ENCODE data around the gene FRMPD2.
A peak's percentile ranks its signal among the peaks of the same experiment; 100 is the strongest.
"Not testable (repeated sequence)": the region's sequence is repeated elsewhere in the genome, so short reads cannot be mapped to it uniquely, and the experiment has no call there.

Gene FRMPD2

GRCh38 chr10:48251525-48252353, 22.8 kb downstream of the FRMPD2 start:
- DNase-seq (ENCODE audit: low read depth, low spot score): no peak

DNA sequence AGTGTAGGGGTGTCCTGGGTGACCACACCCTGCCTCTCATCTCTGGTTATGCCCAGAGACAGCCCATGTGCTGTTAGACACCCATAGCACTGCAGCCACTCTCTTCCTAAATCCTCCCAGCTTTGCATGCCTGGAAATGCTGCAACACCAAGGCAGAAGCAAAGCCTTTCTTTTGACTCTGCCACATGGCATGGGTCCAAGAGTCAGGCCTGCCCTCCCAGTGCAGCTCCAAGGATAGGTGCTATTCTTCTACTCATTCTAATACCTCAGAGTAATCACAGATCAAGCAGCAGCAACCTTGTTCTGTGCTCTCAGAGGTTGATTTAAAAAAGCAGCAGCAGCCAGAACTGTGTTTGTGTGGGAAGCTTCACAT, 23.4 kb downstream of the FRMPD2 start:
- DNase-seq (ENCODE audit: low read depth, low spot score): peak; percentile 23

GRCh38 chr10:48249763-48250351, 24.6 kb downstream of the FRMPD2 start:
- no peak for DNase-seq (ENCODE audit: low read depth, low spot score)

DNA sequence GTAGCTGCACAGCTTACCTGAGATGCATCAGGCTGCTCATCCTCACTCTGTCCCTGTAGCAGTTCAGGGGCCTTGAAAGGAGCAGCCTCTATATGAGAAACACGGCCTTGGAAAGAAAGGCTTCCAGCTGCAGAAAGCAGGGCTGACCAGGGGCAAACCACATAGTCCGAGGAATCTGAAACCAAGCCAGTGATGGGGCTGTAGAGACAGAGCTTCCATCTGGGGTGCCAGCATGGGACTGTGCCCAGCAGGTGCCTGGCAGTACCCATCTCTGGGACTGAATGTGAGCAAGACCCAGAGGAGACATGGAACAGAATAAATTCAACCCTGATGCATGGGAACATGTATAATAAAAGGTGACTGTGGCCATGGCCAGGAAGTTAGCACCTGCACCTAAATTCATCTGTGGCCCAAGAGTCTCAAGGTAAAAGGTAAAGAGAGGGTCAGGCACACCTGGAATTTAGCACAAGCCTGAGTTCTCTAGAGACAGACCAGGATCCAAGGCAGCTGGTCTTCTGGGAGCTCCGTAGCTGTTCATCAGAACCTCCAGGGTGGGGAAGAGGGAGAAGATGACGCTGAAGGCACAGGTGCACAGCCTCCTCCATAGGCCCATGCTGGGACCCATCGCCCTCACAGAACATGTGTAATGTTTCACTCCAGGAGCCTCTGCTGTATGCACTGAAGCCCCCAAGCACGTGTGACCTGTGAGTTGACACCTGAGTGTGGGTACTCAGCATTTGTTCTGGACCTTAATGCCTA, 25.3 kb downstream of the FRMPD2 start:
- no peak for DNase-seq (ENCODE audit: low read depth, low spot score)

- DNase-seq (ENCODE audit: low read depth, low spot score): no peak
Measured at GRCh38 chr10:48248462-48248861, 26.0 kb downstream of the FRMPD2 start.

DNA sequence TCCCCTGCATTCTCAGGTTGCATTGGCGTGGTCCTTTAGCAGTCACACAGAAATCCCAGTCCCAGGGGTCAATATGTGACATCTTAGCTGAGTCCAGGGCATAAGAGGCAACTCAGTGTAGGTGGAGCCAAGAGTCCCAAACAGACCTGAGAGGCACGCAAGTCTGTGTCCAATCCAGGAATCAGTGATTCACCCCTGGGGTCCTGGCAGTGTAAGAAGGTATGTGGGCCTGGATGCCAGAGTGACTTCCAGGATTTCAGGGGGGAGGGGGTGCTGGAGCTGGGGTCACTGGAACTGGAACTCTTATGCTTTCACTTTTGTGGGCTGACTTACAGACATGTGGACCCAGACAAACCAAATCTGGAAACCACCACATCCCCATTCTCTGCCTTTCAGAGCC, 26.8 kb downstream of the FRMPD2 start:
- DNase-seq (ENCODE audit: low read depth, low spot score): peak; percentile 26

- no peak for DNase-seq (ENCODE audit: low read depth, low spot score)
Measured at GRCh38 chr10:48246501-48246900, 28.0 kb downstream of the FRMPD2 start.

DNA sequence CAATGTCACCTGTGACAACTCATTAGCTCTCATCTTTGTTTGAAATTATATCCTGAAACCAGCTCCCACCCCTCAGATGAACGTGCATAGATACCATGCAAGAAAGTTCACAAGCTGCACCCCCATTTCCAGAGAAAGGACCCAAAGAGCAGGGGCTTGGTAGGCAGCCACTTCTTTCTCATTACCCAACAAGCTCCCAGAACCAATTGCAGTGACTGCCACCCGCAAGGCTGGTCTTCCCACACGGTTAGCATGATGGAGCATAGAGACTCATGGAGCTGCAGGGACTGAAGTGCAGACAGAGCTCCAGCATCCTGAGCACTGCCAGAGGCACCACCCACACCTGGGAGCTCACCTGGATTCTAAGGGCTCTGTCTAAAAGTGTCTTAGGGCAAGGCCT, 28.5 kb downstream of the FRMPD2 start:
- DNase-seq (ENCODE audit: low read depth, low spot score): no peak

DNA sequence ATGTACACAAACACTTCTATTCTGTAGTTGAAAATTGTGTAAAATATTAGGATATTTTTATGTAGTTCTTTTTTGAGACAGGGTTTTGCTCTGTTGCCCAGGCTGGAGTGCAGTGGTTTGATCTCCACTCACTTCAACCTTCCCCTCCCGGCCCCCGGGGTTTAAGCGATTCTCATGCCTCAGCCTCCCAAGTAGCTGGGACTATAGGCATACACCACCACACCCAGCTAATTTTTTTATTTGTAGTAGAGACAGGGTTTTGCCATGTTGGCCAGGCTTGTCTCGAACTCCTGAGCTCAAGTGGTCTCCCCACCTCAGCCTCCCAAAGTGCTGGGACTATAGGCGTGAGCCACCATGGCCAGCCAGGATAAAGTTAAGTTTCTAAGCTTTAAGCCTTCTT, 30.6 kb downstream of the FRMPD2 start:
- DNase-seq (ENCODE audit: low read depth, low spot score): not testable (repeated sequence)

- no peak for DNase-seq (ENCODE audit: low read depth, low spot score)
Measured at GRCh38 chr10:48243487-48243886, 31.0 kb downstream of the FRMPD2 start.

DNA sequence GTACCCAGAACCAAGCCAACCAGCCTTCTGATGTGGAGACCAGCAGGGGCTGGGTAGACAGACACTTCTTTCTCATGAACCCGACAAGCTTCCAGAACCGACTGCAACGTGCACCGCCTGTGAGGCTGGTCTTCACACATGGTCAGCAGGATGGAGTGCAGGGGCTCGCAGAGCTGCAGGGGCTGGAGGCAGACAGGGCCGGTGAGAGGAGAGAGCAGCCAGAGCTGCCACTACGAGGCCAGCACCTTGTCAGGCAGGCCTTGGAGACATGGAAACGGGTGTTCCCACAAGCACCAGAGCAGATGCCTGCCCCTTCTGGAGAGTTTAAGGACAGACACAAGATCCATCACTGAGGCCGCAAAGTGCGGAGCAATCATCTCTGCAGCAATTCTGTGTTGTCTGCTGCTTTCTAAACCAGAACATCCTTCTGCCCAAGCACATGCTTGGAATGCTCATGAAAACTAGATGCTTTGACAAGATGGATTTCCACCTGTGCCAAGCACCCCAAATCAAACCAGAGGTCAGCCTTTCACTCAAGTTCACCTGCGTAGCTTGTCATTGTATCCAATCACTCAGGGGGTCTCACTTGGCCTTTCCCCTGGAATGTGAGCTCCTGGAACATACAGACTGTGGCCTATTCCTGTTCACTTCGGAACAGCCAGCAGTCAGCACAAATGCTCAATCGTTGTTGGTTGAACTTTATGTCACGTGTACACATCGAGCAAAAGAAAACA, 32.2 kb downstream of the FRMPD2 start:
- DNase-seq (ENCODE audit: low read depth, low spot score): no peak

DNA sequence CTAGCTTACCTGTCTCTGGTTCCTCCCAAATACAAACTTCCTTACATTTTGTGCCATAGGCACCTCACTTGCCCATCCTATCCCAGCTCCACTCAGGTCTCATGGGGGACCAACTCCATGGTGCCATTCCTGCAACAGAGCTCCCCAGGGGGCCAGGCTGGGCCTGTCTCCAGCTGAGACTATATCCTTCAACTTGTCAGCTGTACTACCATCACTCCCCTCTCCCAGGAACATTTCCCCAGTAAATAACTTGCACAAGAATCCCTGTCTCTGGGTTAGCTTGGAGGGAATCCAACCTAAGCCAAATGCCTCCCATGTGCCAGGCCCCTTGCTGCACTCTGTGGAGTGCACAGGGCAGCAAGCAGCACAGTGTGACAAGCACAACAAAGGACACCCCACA, 33.2 kb downstream of the FRMPD2 start:
- no peak for DNase-seq (ENCODE audit: low read depth, low spot score)

GRCh38 chr10:48240196-48240595, 34.3 kb downstream of the FRMPD2 start:
- DNase-seq (ENCODE audit: low read depth, low spot score): no peak

DNA sequence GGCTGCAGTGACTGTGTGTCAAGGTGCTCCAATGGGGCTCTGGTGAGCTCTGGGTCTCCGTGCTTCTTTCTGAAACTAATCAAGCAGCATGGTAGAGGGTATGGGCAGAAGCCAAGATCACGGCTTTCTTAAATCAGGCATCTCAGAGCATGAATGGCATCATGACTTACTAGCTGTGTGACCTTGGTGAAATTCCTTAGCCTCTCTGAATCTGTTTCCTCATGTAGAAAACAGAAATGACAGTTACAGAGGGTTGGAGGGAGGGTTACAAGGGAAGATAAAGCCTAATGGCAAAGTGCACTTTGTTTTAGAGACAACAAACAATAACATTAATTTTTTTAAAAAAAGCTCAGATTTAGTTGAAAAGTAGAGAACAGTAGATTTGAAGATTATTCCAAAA, 34.9 kb downstream of the FRMPD2 start:
- DNase-seq (ENCODE audit: low read depth, low spot score): no peak

- no peak for DNase-seq (ENCODE audit: low read depth, low spot score)
Measured at GRCh38 chr10:48238826-48239520, 35.5 kb downstream of the FRMPD2 start.

DNA sequence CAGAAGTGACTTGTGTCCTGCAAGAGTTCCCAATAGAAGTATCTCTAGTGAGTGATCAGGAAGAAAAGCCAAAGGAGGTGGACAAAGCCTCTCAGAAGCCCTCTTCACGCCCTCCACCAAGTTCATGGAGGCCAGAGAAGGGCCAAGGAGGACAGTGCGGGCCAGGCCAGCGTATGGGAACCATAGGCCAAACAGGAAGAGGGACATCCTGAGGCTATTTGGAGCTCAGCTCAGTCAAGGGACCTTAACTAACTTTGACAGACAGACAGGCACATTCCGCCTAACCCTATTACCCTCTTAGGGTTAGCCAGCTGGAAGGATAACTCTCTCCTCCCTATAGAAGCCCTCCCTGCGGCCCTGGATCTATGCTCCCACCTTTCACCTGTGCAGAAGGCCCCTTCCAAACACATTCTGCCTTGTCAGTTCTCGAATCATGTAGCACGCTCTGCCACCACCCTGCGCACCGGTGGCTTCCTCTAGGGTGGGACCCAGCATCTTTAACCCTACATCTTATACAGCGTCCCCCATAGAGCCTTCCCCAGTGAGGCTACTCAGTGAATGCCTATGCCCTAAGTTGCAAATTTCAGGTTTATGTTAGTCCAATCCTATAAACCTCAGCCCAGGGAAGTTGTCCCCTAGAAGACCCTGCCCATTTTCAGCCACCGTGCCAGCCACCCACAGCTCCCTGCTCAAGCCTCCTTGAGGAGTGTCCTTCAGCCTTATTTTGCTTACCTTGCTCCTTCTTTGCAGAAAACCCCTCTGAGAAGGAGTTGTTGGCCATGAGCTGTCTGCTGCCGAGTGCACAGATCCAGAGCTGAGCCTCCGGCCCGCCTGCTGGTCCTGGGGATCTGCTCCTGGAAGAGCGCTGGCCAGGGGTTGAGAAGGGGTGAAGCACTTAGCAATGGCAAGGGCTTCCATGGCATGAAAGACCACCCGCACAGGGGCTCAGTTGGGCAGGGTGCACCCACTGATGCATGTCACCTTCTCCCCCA, 36.9 kb downstream of the FRMPD2 start:
- DNase-seq (ENCODE audit: low read depth, low spot score): no peak

DNA sequence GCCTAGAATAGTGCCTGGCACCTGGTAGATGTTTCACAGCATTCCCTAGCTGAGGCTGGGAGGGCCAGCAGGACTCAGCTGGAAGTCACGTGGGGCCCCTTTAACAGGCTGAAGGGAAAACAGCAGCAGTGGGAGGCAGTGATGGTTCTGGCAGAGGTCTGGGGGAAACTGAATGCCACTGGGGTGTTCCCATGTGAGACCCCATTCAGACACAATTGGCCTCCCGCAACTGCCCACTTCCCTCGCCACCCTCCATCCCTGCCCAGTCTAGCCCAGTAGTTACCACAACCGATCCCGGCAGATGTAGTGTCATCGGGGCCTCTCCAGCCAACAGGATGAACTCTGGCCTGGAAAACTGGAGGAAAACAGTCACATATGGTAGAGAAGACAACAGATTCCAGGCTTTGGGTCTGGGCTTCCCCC, 38.3 kb downstream of the FRMPD2 start:
- DNase-seq (ENCODE audit: low read depth, low spot score): no peak

DNA sequence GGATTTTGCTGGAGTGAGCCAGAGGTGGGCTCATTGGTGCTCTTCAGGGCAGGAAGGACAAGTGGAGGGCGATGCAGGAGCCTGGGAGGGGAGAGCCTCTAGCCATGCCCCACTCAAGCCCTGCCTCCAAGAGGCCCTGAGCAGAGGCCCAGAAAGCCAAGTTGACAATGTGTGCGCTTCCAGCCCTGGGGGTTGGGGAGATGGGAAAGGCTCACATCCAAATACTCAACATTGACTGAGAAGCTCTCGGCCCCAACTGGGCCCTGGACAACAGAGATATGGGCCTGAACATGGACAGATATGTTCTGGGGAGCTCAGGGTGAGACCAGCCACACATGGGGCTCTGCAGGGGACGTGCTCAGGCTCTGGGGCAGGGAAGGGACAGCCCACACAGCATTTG, 39.0 kb downstream of the FRMPD2 start:
- no peak for DNase-seq (ENCODE audit: low read depth, low spot score)

DNA sequence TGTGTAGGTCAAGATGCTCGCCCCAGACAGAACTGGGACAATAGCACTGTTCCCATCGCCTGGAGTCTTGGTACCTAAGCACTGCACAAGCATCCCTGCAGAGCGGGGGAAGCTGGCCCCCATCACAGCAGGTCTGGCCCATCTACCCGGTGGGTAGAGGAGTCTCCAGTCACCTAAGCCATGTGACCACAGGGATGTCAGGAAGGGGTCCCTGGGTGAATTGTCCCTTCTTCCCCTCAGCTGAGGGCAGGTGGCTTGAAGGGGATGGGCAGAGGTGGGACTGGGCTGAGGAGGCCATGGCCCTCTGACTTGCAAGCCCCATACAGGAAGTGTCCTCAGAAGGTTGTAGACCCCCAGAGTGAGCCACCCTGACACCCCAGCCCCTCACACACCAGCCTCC, 39.7 kb downstream of the FRMPD2 start:
- no peak for DNase-seq (ENCODE audit: low read depth, low spot score)

- DNase-seq (ENCODE audit: low read depth, low spot score): no peak
Measured at GRCh38 chr10:48234295-48234694, 40.2 kb downstream of the FRMPD2 start.

All from astrocyte of the hippocampus (primary cell).